GM12892 (cell line): ENCODE results near the gene TRPV3.

ENCODE experiments used
- POLR2A ChIP-seq: IDR thresholded peaks from 2 replicates; pipeline ENCODE4 v1.6.1; 2011; ENCODE audit warnings: low read depth, low read length, control low read depth
- POLR2AphosphoS5 ChIP-seq: IDR thresholded peaks from 2 replicates; pipeline ENCODE4 v1.6.1; 2011; ENCODE audit warnings: low read depth, low read length, control low read depth

DNA sequence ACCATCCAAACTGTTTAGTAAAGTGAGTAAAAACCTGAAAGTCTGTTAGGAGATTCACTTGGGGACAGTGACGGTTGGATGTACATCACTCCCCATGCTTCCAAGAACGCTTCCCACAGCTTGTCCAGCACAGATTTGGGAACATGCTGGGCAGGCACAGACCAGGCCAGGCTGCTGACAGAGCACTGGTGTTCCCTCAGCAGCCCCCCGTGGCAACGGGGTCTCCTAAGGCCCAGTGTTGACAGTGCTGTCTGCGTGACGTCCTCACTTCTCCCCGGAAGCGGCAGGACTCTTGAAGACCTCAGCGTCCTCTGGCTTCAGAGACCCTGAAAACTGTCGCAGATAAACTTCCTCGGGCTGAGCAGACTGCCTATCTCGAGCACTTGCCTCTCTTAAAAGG lies 8.9 kb upstream of the TRPV3 start:
- no peak for TF ChIP-seq POLR2A
- no peak for TF ChIP-seq POLR2AphosphoS5
